Liver (tissue), 3 donors: ENCODE data around the gene SNX15.

Experiments
- ATF3 ChIP-seq: IDR thresholded peaks from 2 replicates; pipeline ENCODE4 v1.6.1; 2016; ENCODE audit warnings: antibody characterized with exemption
- CTCF ChIP-seq: fragments of 150-350 bp; IDR thresholded peaks from 2 replicates; pipeline ENCODE4 v1.5.1; 2017; ENCODE audit warnings: improper control_type of control experiment, low read depth, low read length; ENCODE audit not compliant: missing input control
- FOXA1 ChIP-seq: IDR thresholded peaks from 2 replicates; pipeline ENCODE4 v1.6.1; 2016; ENCODE audit warnings: antibody characterized with exemption
- JUND ChIP-seq, 2 donors: IDR thresholded peaks; 2 replicates each; pipeline ENCODE4 v1.6.1; 2016; ENCODE audit warnings: antibody characterized with exemption in 2 of 2
- MAX ChIP-seq: IDR thresholded peaks from 2 replicates; pipeline ENCODE4 v1.6.1; 2016; ENCODE audit warnings: antibody characterized with exemption
- RAD21 ChIP-seq, 2 donors: IDR thresholded peaks; 2 replicates each; pipeline ENCODE4 v1.6.1; 2016; ENCODE audit warnings: antibody characterized with exemption in 2 of 2, mild to moderate bottlenecking in 2 of 2
- REST ChIP-seq: IDR thresholded peaks from 2 replicates; pipeline ENCODE4 v1.6.1; 2016; ENCODE audit warnings: antibody characterized with exemption, mild to moderate bottlenecking
- TAF1 ChIP-seq: conservative IDR thresholded peaks from 2 replicates; pipeline ENCODE4 v1.6.1; 2016; ENCODE audit warnings: antibody characterized with exemption, mild to moderate bottlenecking
- donor health status: healthy.
- donor health status: healthy.

- no peak for TF ChIP-seq CTCF
- no peak for TF ChIP-seq FOXA1
- TF ChIP-seq MAX = no peak
- no peak for TF ChIP-seq ATF3
- TF ChIP-seq TAF1 = no peak
- no peak for TF ChIP-seq REST
- no peak for TF ChIP-seq RAD21 (IDR thresholded peaks at IDR 0.05)
- TF ChIP-seq JUND (IDR thresholded peaks at IDR 0.05) = no peak
Observed at GRCh38 chr11:65032216-65032615, 5.0 kb downstream of the SNX15 start.
